Common myeloid progenitor, CD34-positive (primary cell): Measurements from ENCODE around the gene SULT1C4.

Experiments
- CTCF ChIA-PET: fragments of 350-600 bp; sonication (Branson Sonifier 250); formaldehyde crosslinking; loops from one replicate; lab custom pipeline; 2021; ENCODE audit warnings: antibody characterized with exemption; lab: Charles Lee
- POLR2A ChIA-PET: fragments of 350-600 bp; sonication (Branson Sonifier 250); formaldehyde crosslinking; loops from one replicate; lab custom pipeline; 2021; ENCODE audit warnings: antibody characterized with exemption; lab: Charles Lee
- DNase-seq, 3 donors: peaks; one replicate each; pipeline versions ENCODE4 v3.0.0 to v3.0.0-alpha.2; 2013
- H3K27ac ChIP-seq, 2 experiments: 1 replicate in 1 of 2; 2 replicates in 1 of 2; pipeline ENCODE4 v1.7.0; 2013; ENCODE audit warnings: inconsistent platforms in 2 of 2, low read length in 2 of 2, mild to moderate bottlenecking in 2 of 2, low read depth in 1 of 2, moderate library complexity in 1 of 2; ENCODE audit not compliant: severe bottlenecking in 2 of 2, insufficient read depth in 1 of 2, poor library complexity in 1 of 2
- H3K27me3 ChIP-seq, 5 experiments: replicated peaks in 2 of 5; 1 replicate in 3 of 5; 2 replicates in 2 of 5; pipeline versions ENCODE4 v1.6.1 to v1.7.0; 2013; ENCODE audit warnings: low read length in 4 of 5, mild to moderate bottlenecking in 2 of 5, moderate library complexity in 2 of 5, inconsistent platforms in 1 of 5; ENCODE audit not compliant: insufficient read depth in 5 of 5, control insufficient read depth in 4 of 5
- H3K36me3 ChIP-seq, 4 experiments: 1 replicate in 2 of 4; 2 replicates in 2 of 4; pipeline versions ENCODE4 v1.6.1 to v1.7.0; 2013; ENCODE audit warnings: low read length in 3 of 4, control low read depth in 1 of 4, mild to moderate bottlenecking in 1 of 4; ENCODE audit not compliant: control insufficient read depth in 4 of 4, insufficient read depth in 4 of 4
- H3K4me1 ChIP-seq, 4 experiments: 1 replicate in 3 of 4; 2 replicates in 1 of 4; pipeline versions ENCODE4 v1.6.1 to v1.7.1; 2013; ENCODE audit warnings: low read length in 3 of 4, mild to moderate bottlenecking in 3 of 4, control low read depth in 1 of 4, inconsistent platforms in 1 of 4, moderate library complexity in 1 of 4; ENCODE audit not compliant: control insufficient read depth in 4 of 4, insufficient read depth in 4 of 4; ENCODE audit errors: control extremely low read depth in 1 of 4
- H3K4me3 ChIP-seq, 7 experiments: 1 replicate in 4 of 7; 2 replicates in 3 of 7; pipeline versions ENCODE4 v1.5.1 to v1.7.0; 2013; ENCODE audit warnings: mild to moderate bottlenecking in 7 of 7, low read length in 6 of 7, moderate library complexity in 6 of 7, inconsistent platforms in 2 of 7, low read depth in 2 of 7, control low read depth in 1 of 7; ENCODE audit not compliant: insufficient read depth in 4 of 7, control insufficient read depth in 1 of 7; ENCODE audit errors: extremely low read depth in 1 of 7
- H3K9me3 ChIP-seq, 5 experiments: 1 replicate in 4 of 5; 2 replicates in 1 of 5; pipeline versions ENCODE4 v1.6.1 to v1.7.1; 2013; ENCODE audit warnings: low read length in 4 of 5, mild to moderate bottlenecking in 2 of 5, inconsistent platforms in 1 of 5, low read depth in 1 of 5, moderate library complexity in 1 of 5; ENCODE audit not compliant: control insufficient read depth in 4 of 5, insufficient read depth in 2 of 5; ENCODE audit errors: control extremely low read depth in 1 of 5
- WGBS: methylation state at CpG from one replicate; pipeline ENCODE4 v1.1.5; 2013; ENCODE audit not compliant: insufficient coverage; 5-methylcytosine and 5-hydroxymethylcytosine counted together

Gene SULT1C4

DNA sequence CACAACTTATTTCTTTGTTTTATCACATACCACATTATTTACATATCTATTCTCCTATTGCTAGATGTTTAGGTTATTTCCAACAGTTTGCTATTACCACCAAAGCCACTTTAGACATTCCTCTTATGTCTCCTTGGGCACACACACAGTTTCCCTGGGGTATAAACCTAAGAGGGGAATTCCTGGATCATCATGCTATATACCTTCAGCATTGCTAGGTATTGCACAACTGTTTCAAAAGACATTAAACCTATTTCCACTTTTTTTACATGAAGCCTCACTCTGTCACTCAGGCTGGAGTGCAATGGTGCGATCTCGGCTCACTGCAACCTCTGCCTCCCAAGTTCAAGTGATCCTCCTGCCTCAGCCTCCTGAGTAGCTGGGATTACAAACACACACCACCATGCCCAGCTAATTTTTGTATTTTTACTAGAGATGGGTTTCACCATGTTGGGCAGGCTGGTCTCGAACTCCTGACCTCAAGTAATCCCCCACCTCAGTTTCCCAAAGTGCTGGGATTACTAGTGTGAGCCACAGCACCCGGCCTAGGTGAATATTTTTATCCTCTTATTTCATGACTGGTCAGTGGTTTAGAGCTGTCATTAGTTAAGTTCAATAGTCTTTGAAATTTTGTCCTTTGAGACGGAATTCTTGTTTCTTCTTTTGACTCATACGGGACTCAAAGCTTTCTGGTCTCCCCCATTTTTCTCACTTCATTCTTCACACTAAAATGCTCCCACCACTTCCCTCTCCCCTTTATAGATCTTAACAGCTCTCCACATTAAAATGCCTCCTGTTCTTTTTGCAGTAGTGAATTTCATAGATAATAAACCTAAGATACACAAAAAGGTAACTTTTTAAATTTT lies 30.3 kb downstream of the SULT1C4 start:
- H3K4me3 ChIP-seq: no peak overlapping the region
- H3K36me3 ChIP-seq: no peaks in the 10 kb centered on the region
- no peak overlapping the region for H3K27ac ChIP-seq
- no peaks in the 10 kb centered on the region for H3K4me1 ChIP-seq
- H3K9me3 ChIP-seq: peaks cover 1 to 17% (median 6%) of the 10 kb centered on the region in 5 experiments
- H3K27me3 ChIP-seq: no peaks in the 10 kb centered on the region
- whole genome bisulfite sequencing: 89% methylated on average over 4 of the region's 6 CpGs
- CTCF ChIA-PET: no interaction called here
- DNase-seq: no peak
- POLR2A ChIA-PET: no interaction called here

DNA sequence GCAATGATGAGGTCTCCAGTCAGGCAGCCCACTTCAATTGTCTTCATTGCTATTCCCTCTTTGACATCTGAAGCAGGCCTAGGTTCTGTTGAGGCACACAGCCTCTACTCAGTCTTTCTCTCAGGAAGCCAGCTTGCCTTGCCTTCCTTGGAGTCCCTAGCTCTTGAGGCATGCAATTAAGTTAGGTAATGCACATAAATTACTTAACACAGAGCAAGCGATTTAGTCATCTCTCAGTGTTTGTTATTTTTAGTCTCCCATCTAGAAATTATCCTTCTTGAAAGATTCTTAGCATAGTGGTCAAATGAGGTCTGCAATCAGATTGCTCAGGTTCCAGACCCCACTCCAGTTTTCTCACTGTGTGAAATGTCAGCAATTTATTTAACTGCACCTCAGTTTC lies 32.0 kb downstream of the SULT1C4 start:
- Histone ChIP-seq H3K9me3 (peaks cover 1 to 9% (median 3%) of the 10 kb centered on the region in 5 experiments), H3K27ac (no peak overlapping the region), H3K4me3 (no peak overlapping the region), H3K36me3 (no peaks in the 10 kb centered on the region), H3K4me1 (no peaks in the 10 kb centered on the region), H3K27me3 (no peaks in the 10 kb centered on the region)
- WGBS: no CpG with 5 or more reads among the region's 1 CpG
- POLR2A ChIA-PET: no interaction called here
- CTCF ChIA-PET: no interaction called here
- no peak for DNase-seq

DNA sequence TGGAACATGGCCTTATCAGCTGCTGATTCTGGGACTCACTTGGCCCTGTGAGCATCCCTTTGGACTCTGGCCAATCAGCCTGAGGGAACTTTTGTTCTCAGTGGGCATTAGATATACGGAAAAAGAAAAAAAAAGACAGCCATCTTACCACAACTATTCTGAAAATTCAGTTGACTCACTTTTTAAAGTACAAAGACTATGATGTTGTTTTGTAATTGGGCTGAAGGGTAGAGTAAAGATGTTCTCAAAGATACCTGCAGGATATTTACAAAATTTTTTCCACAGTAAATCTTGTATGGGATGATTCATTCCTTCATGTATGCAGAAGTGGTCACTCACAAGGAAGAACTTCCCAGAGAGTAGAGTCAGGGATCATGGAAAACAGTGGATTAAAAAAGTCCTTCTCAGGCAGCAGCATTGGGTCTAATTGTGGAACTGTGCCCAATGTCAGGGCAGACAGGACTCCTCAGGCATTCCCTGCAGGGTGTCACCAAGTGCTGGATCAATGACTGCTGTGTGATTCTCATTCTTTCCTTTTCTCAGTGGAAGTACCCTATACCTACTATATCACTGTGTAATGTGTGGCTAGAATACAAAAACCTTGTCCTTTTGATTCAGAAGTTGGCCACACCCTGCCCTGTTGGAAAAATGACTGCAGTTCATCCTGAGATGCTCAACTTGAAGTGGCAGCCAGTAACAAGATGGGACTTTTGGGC lies 35.4 kb downstream of the SULT1C4 start:
- Histone ChIP-seq H3K27ac (no peak overlapping the region), H3K4me3 (no peak overlapping the region), H3K9me3 (no peaks in the 10 kb centered on the region), H3K36me3 (no peaks in the 10 kb centered on the region), H3K4me1 (no peaks in the 10 kb centered on the region), H3K27me3 (no peaks in the 10 kb centered on the region)
- ChIA-PET POLR2A (no interaction called here), CTCF (no interaction called here)
- WGBS: no CpG with 5 or more reads among the region's 1 CpG
- no peak for DNase-seq

DNA sequence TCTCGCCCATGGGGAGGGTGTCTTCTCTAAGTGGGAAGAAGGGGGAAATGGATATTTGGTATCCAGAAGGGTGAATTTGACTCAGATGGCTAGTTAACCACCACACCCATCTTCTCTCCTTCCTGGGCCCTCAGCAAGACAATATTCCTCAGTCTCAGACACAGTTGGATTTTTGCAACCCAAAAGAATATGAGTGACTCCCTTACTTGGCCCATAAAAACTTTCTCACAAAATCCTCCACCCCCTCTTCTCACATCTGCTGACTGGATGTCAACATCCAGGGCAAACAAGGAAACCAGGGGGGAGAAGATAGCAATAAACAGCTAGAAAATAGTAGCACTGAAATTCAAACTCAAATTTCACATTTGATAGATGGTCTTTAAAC lies 35.9 kb downstream of the SULT1C4 start:
- H3K27ac ChIP-seq: no peak overlapping the region
- no peak overlapping the region for H3K4me3 ChIP-seq
- ChIA-PET CTCF (interaction anchor here (0.7 kb wide), 1 partner anchor 13 kb away, joined by 4 read pairs; no protein-coding TSS in a partner anchor), POLR2A (no interaction called here)
- H3K4me1 ChIP-seq: no peaks in the 10 kb centered on the region
- H3K27me3 ChIP-seq: no peaks in the 10 kb centered on the region
- no peak for DNase-seq
- no peaks in the 10 kb centered on the region for H3K36me3 ChIP-seq
- H3K9me3 ChIP-seq: no peaks in the 10 kb centered on the region
- WGBS: no CpG with 5 or more reads among the region's 1 CpG

DNA sequence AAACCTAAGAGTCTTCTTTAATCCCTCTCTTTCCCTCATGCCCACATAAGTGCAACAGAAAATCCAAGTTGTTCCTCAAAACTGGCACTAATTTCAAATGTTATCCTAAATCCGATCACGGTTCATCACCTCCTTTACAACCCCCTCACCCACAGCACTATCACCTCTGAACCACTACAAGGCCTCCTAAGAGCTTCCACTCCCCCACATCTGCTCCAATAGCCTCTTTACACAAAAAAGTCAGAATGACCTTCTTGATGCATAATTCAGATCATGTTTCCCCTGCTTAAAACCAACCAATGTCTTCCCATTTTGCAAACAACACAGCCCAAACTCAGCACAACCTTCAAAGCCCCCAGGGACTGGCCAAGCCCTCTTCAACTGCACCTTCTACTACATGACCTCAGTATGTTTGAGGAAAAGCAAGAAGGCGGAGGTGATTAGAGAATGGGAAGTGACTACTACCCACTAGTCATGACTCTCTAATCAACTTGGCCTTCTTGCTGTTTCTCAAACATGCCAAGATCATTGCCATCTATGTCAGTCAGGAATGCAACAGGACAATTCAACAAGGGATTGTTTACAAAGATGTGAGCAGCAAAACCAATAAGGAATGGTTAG lies 36.6 kb downstream of the SULT1C4 start:
- ChIA-PET POLR2A (no interaction called here), CTCF (interaction anchor here (0.7 kb wide), 1 partner anchor 12 kb away, joined by 4 read pairs; no protein-coding TSS in a partner anchor)
- DNase-seq: no peak
- WGBS: 90% methylated on average over 3 of the region's 3 CpGs
- Histone ChIP-seq H3K4me1 (no peaks in the 10 kb centered on the region), H3K36me3 (no peaks in the 10 kb centered on the region), H3K4me3 (no peak overlapping the region), H3K27me3 (no peaks in the 10 kb centered on the region), H3K9me3 (no peaks in the 10 kb centered on the region), H3K27ac (no peak overlapping the region)

DNA sequence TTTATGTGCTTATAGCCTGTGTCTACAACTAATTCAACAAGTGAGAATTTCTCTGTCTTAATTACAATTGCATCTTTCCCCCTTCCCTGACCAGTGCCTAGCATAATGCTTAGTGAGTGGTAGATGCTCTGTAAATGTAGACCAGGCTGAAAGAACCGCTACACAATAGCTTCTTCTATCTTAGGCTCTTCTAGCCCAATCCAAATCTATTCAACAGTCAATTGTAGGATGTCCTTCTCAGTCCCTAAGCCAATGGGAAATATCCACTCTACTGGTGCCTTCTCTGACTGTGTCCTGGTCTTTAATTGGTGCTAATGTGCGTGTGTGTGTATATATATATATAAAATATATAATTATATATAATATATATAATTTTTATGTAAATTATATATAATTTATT lies 37.2 kb downstream of the SULT1C4 start:
- no CpG with 5 or more reads among the region's 2 CpGs for WGBS
- no peak overlapping the region for H3K4me3 ChIP-seq
- CTCF ChIA-PET: no interaction called here
- no peaks in the 10 kb centered on the region for H3K27me3 ChIP-seq
- POLR2A ChIA-PET: no interaction called here
- H3K4me1 ChIP-seq: no peaks in the 10 kb centered on the region
- no peaks in the 10 kb centered on the region for H3K36me3 ChIP-seq
- H3K9me3 ChIP-seq: no peaks in the 10 kb centered on the region
- no peak overlapping the region for H3K27ac ChIP-seq
- no peak for DNase-seq
